NOMO-1 (cell line): ENCODE measurements around the gene MRPL42.
"Not testable (repeated sequence)": the region's sequence is repeated elsewhere in the genome, so short reads cannot be mapped to it uniquely, and the experiment has no call there.

Experiments used
- DNase-seq, 2 experiments: peaks; one replicate each; lab custom pipeline; 2025; ENCODE audit not compliant: unreplicated experiment in 2 of 2; lab: John Stamatoyannopoulos, UW

Gene MRPL42

DNA sequence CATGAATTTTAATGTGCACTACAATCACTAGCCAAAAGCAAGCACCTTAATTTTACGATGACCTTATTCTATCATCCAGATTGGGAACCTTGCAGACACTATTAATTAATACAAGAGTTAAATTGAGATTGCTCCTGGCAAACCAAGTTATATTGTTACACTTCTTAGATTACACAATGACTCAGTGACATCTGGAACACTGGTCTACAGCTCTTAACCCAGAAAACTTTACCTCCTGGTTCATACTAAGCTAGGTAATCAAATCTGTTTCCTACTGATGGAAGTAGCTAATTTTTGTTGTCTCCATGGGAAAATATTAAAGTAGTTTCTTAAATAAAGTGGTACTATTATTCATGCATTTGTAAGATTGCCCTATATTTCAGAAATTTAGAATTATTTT is 25.5 kb downstream of the MRPL42 start:
- not testable (repeated sequence) for DNase-seq

DNA sequence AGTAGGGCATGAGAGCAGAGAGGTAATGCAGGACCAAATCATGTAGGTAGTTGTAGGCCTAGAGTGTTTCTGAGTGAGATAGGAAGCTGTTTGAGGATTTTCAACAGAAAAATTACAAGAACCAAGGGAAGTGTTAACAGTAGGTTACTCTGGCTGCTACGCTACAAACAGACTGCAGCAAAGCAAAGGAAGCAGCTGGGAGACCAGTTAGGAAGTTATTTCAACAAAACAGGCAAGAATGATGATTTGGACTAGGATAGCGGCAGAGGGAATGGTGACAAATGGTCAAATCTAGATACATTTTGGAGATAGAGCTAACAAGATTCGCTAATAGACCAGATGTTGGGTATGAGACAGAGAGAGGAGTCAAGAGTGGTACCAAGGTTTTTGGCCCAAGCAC is 26.8 kb downstream of the MRPL42 start:
- DNase-seq: no peak

DNA sequence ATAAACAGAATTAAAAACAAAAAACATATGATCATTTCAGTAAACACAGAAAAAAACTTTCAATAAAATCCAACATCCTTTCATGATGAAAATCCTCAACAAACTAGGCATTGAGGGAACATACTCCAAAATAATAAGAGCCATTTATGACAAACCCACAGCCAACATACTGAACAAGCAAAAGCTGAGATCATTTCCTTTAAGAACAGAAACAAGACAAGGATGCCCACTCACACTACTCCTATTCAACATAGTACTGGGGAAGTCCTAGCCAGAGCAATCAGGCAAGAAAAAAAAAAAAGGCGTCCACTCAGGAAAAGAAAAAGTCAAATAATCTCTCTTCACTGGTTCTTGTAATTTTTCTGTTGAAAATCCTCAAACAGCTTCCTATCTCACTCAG is 30.1 kb downstream of the MRPL42 start:
- DNase-seq: no peak

DNA sequence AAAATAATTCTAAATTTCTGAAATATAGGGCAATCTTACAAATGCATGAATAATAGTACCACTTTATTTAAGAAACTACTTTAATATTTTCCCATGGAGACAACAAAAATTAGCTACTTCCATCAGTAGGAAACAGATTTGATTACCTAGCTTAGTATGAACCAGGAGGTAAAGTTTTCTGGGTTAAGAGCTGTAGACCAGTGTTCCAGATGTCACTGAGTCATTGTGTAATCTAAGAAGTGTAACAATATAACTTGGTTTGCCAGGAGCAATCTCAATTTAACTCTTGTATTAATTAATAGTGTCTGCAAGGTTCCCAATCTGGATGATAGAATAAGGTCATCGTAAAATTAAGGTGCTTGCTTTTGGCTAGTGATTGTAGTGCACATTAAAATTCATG is 31.5 kb downstream of the MRPL42 start:
- not testable (repeated sequence) for DNase-seq

GRCh38 chr12:93500201-93500600 is 32.9 kb downstream of the MRPL42 start:
- DNase-seq: no peak

- no peak for DNase-seq
Measured at GRCh38 chr12:93500667-93501066, 33.4 kb downstream of the MRPL42 start.

DNA sequence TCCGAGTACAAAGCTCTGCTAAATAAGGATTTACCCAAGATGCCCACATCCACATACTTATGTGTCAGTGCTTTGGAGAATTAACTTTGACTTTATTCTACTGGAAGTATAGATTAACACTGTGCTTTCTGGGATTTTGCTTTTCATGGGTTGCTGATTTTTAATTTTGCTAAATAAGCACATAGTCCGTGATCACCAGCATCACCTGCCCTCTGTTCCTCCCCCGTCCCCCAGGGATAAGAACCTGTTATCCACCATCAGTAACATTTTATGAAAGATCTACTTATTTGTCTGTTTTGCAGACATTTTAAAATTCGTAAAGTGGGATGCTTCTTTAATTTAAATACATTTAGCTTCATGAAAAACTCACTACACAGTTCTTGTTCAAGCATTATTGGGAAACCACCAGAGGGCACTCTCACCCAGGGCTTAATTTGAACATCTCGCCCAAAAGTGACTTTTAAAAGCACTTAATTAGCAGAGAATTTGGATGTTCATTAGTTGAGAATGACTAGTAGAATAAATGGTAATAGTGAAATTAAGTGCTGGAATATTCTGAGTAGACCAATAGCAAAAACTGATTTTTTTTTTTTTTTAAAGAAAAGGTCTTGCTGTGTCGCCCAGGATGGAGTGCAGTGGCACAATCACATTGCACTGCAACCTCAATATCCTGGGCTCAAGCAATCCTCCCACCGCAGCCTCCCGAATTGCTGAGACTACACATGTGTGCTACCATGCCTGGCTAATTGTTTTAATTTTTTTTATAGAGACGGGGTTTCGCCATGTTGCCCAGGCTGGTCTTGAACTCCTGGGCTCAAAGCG is 35.7 kb downstream of the MRPL42 start:
- peak; percentile 13 to 36 for DNase-seq

DNA sequence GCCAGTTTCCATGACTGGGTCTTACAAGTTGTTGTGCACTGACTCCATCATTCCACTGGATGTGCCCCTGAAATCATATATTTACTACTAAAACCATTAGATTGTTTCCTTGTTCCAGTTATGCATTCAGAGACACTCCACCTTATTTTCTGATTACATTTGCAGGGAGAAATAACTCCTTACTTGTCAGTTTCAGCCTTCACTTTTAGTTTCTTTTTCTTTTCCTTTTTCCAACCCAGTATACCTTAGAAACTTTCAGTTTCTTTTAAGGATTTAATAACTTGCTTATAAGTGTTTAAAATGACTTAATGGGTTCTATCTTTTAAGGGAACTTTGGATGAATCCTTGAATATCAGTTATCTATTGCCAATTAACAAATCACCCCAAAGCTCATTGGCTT is 39.9 kb downstream of the MRPL42 start:
- DNase-seq: no peak

DNA sequence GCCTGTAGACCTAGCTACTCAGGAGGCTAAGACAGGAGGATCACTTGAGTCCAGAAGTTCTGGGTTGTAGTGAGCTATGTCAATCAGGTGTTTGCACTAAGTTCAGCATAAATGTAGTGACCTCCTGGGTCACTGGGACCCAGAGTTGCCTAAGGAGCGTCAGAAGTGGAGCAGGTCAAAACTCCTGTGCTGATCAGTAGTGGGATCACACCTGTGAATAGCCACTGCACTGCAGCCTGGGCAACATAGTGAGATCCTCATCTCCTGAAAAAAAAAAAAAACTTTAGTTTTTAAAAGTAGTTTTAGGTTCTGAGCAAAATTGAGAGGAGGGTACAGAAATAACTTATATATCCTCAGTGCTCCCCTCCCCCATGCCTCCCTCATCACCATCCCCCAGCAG is 42.2 kb downstream of the MRPL42 start:
- no peak for DNase-seq

DNA sequence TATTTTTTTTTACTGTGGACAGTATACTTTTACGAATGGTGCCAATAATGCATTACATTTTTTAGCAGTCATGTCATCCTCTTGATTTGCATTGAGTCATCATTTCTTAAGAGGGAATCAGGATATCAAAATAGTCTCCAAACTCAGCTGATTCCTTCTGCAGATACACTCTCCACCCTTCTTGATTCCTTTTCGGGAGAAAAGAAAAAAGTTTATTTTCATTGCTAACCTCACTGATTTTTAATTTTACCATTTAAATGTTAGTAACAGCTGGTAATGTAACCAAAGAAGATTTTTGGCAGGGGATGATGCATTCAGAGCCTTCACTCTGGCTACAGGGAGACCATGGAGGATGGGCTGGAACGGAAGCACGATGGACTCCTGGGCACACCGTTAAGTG is 47.5 kb downstream of the MRPL42 start:
- DNase-seq: no peak

GRCh38 chr12:93518725-93519124 is 51.4 kb downstream of the MRPL42 start:
- no peak for DNase-seq

- DNase-seq: no peak
Measured at GRCh38 chr12:93519859-93520258, 52.5 kb downstream of the MRPL42 start.

DNA sequence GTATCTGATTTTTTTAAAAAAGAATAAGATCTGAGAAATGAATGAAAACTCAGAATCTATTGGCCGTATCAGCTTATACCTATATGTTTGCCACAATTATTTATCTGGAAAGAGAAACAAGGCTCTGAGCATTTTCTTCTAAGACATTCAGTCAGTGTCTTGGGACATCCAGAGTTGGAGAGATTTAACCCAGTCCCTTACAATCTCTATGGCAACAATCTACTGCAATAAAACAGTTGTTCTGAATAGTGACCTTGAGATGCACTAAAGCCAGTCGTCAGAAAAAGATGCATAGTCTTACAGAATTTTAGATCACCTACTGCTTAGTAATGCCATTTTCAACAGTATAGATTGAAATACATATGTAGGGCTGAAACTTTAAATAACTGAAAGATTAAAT is 53.1 kb downstream of the MRPL42 start:
- DNase-seq: no peak

- DNase-seq: no peak
Measured at GRCh38 chr12:93521225-93522080, 54.1 kb downstream of the MRPL42 start.

DNA sequence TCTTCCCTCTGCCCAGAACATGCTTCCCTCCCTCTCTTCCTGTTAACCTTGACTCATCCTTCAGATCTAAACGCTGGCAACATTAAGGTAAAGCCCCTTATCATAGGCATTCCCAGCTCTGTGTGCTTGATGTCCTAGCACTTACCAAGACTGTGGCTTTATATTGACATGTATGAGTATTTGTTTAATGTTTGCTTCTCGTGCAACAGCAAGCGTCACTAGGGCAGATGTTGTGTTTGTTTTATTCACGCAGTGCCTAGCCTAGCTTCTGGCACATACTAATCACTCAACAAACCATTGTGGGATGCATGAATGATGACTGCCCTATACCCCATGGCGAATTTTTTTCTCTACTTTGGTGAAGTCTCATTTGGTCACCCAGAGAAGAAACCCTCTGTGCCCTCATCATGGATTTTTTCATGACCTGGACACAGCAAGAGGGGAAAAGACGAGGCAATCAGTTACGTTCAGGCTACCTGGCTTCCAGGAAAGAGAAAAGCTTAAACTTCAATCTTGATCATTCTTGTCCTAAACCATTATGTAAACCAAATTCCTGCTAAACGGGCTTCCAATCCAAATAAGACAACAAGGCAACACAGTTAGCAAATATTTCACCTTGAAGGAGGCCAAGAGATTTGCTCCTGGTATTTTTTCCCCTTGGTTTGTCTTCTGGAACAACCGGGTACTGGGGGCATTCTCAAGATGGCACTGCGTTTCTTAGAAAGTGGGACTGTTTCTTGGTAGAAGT is 57.2 kb downstream of the MRPL42 start:
- DNase-seq: no peak

GRCh38 chr12:93526786-93527428 is 59.6 kb downstream of the MRPL42 start:
- DNase-seq: no peak

DNA sequence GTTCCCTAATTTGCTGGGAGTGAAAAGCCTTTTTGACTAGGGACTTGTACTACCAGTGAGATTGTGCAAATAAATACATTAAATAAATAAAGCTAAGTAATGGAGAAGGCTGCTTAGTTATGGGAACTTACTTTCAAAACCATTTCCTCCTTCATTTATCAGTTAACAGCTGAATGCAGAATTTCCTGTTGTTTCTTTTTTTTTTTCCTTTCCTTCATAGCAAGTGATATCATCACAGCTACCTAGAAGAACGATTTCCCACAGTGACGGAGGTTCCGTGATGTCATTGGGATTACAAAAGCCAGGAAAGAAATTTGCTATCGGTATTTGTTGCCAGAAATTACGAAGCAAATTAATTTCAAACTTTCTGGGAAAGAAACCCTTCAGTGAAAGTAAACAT is 63.0 kb downstream of the MRPL42 start:
- no peak for DNase-seq

- no peak for DNase-seq
Measured at GRCh38 chr12:93533310-93533709, 66.0 kb downstream of the MRPL42 start.

DNA sequence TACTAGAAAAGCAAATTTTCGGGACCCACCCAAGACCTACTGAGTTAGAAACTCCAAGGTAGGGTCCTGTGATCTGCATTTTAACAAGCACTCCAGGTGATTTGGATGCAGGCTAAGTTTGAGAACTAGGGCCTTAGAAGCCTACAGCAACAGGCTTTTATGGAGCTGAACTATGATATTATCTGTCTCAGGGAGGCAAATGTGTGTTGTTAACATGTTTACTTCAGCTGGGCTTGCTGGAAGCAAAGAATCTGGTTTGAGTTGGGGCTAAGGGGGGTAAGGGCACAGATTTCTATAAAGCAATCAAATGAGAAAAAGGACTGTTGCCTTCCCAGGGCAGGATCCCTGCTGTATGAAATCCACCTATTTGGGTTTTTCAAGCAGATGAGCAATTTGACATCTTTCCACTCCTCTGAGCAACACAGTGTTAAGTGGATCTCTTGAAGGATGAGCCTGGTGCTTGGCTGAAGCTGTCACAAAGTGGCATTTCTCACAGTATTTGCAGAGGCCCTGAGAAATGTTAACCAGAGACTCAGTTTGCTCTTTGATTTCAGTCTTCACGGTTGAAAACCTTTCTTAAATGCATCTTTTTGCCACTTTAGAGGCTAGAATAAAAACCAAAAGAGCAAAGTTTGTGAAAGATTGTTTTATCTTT is 68.9 kb downstream of the MRPL42 start:
- DNase-seq: no peak

GRCh38 chr12:93536766-93537488 is 69.6 kb downstream of the MRPL42 start:
- no peak for DNase-seq
